Fibroblast of lung (primary cell): ENCODE results near the gene SHROOM4. TPM values are rescaled to one million over a fixed set of nuclear protein-coding genes. Genes with fewer than 3 reads are reported as not detected.

Experiments used
- DNase-seq, 2 donors: peaks; one replicate each; pipeline versions ENCODE4 v3.0.0 to v3.0.0-alpha.2; 2010; ENCODE audit warnings: low read depth in 2 of 2
- H2AFZ ChIP-seq: 2 replicates; pipeline ENCODE4 v1.5.1; 2012; ENCODE audit warnings: low read length, control low read depth, inconsistent platforms
- H3K27ac ChIP-seq: 2 replicates; pipeline ENCODE4 v1.5.1; 2011; ENCODE audit warnings: low read length, control low read depth; ENCODE audit not compliant: insufficient read depth
- H3K27me3 ChIP-seq: 2 replicates; pipeline ENCODE4 v1.5.1; 2011; ENCODE audit warnings: mild to moderate bottlenecking, low read length; ENCODE audit not compliant: control insufficient read depth, insufficient read depth
- H3K36me3 ChIP-seq: 2 replicates; pipeline ENCODE4 v1.5.1; 2011; ENCODE audit warnings: low read length; ENCODE audit not compliant: control insufficient read depth, insufficient read depth
- H3K4me1 ChIP-seq: 2 replicates; pipeline ENCODE4 v1.5.1; 2011; ENCODE audit warnings: low read length; ENCODE audit not compliant: control insufficient read depth, insufficient read depth; ENCODE audit errors: extremely low read depth
- H3K4me2 ChIP-seq: 2 replicates; pipeline ENCODE4 v1.5.1; 2011; ENCODE audit warnings: low read length, control low read depth; ENCODE audit not compliant: insufficient read depth; ENCODE audit errors: extremely low read depth
- H3K4me3 ChIP-seq, 4 experiments: fragments of 200-600 bp in 1 of 4; sonication (generic) in 1 of 4; replicated peaks in 1 of 4; 2 replicates each; pipeline ENCODE4 v1.5.1; 2011 to 2016; ENCODE audit warnings: low read length in 4 of 4, low read depth in 3 of 4, mild to moderate bottlenecking in 3 of 4, control low read depth in 2 of 4, inconsistent platforms in 1 of 4, mixed read lengths in 1 of 4; ENCODE audit not compliant: insufficient read depth in 1 of 4; ENCODE audit errors: control extremely low read depth in 1 of 4
- H3K79me2 ChIP-seq: 2 replicates; pipeline ENCODE4 v1.5.1; 2012; ENCODE audit warnings: mild to moderate bottlenecking, low read length, inconsistent platforms; ENCODE audit not compliant: control insufficient read depth, insufficient read depth
- H3K9ac ChIP-seq: 2 replicates; pipeline ENCODE4 v1.5.1; 2011; ENCODE audit warnings: mild to moderate bottlenecking, low read length, control low read depth; ENCODE audit not compliant: insufficient read depth
- H3K9me3 ChIP-seq: 2 replicates; pipeline ENCODE4 v1.5.1; 2012; ENCODE audit warnings: low read depth, low read length; ENCODE audit not compliant: control insufficient read depth, insufficient read depth
- H4K20me1 ChIP-seq: 2 replicates; pipeline ENCODE4 v1.5.1; 2011; ENCODE audit warnings: low read length; ENCODE audit not compliant: control insufficient read depth, insufficient read depth; ENCODE audit errors: extremely low read depth
- EZH2 ChIP-seq: IDR thresholded peaks from 2 replicates; pipeline ENCODE4 v1.5.1; 2012; ENCODE audit warnings: low read length, control low read depth, mild to moderate bottlenecking; ENCODE audit errors: missing control alignments
- polyA plus RNA-seq, 2 donors: library from polyadenylated mRNA; depleted of rRNA in 1 of 2; stranded (reverse) in 1 of 2; unstranded in 1 of 2; fragments of >200 nt; gene quantifications; 2 replicates each; pipeline ENCODE4 v1.2.1, GENCODE V29; 2011 to 2012; ENCODE audit warnings: missing spikeins in 1 of 2
- total RNA-seq: library from RNA; depleted of rRNA; stranded (reverse); fragments of >200 nt; gene quantifications from 2 replicates; pipeline ENCODE4 v1.2.1, GENCODE V29; 2014
- TF ChIP-seq, protein P1 (sequence below), 2 donors: IDR thresholded peaks in 1 of 2; conservative IDR thresholded peaks in 1 of 2; 1 replicate in 1 of 2; 2 replicates in 1 of 2; pipeline ENCODE4 v1.5.1; 2011 to 2012; ENCODE audit warnings: low read length in 2 of 2, control low read depth in 1 of 2, inconsistent platforms in 1 of 2, low read depth in 1 of 2, mild to moderate bottlenecking in 1 of 2

SHROOM4 gene
- total and polyA plus RNA-seq, 2 donors (not counting 1 experiment from before 2014, with no cell fraction given): 0.45 to 0.50 TPM

DNA sequence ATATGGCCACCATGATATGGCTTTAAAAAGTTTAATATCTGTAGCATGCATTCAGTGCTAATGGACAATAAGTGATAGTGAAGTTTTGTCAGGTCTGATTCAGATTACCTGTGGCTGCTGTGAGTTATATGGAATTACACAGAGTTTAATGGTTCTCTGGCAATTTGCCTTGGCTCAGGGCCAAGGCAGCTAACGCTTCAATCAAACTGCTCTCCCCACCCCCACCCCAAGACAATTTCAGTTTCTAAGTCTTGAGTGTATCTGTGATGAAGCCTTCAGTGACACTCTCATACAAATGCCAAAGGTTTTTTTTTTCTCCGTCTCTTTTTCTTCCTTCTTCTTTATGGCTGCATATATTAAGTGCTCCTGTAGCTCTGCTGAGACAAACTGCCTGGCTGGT is 106.6 kb downstream of the SHROOM4 start:
- Histone ChIP-seq H3K4me1 (no peaks in the 10 kb centered on the region), H3K27me3 (no peaks in the 10 kb centered on the region), H3K4me2 (no peak overlapping the region), H4K20me1 (no peaks in the 10 kb centered on the region), H3K27ac (no peak overlapping the region), H2AFZ (no peak overlapping the region), H3K79me2 (no peaks in the 10 kb centered on the region), H3K9ac (no peak overlapping the region), H3K9me3 (no peaks in the 10 kb centered on the region), H3K36me3 (no peaks in the 10 kb centered on the region), H3K4me3 (no peak overlapping the region)
- DNase-seq: no peak
- no peak for TF ChIP-seq EZH2
- TF ChIP-seq, protein P1, sequence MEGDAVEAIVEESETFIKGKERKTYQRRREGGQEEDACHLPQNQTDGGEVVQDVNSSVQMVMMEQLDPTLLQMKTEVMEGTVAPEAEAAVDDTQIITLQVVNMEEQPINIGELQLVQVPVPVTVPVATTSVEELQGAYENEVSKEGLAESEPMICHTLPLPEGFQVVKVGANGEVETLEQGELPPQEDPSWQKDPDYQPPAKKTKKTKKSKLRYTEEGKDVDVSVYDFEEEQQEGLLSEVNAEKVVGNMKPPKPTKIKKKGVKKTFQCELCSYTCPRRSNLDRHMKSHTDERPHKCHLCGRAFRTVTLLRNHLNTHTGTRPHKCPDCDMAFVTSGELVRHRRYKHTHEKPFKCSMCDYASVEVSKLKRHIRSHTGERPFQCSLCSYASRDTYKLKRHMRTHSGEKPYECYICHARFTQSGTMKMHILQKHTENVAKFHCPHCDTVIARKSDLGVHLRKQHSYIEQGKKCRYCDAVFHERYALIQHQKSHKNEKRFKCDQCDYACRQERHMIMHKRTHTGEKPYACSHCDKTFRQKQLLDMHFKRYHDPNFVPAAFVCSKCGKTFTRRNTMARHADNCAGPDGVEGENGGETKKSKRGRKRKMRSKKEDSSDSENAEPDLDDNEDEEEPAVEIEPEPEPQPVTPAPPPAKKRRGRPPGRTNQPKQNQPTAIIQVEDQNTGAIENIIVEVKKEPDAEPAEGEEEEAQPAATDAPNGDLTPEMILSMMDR (conservative IDR thresholded peaks at IDR 0.05 in 1 of 2, IDR thresholded peaks at IDR 0.05 in 1 of 2; ENCODE audit: low read depth in 1 of 2, low read length in 2 of 2): no peak

DNA sequence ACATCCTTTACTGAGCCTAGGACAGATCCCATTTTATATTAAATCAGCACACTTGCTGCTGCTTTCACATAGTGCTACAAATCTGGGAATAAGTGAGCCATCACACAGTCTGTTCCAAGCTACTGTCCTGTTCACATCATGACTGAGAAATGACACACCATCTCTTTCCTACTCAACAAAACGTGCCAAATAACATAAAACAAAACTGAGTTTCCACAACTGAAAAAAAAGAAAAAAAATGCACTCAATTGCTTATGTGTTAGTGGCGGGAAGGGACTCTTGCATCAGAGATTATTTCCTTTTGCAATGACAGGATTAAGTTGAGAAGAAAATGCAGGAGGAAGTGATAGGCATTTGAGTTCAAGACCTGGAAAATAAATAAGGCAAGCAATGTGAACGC is 109.0 kb downstream of the SHROOM4 start:
- no peak overlapping the region for H3K4me2 ChIP-seq
- TF ChIP-seq, protein P1 (conservative IDR thresholded peaks at IDR 0.05 in 1 of 2, IDR thresholded peaks at IDR 0.05 in 1 of 2; ENCODE audit: low read depth in 1 of 2, low read length in 2 of 2): no peak
- no peak for TF ChIP-seq EZH2
- no peak overlapping the region for H3K9ac ChIP-seq
- H4K20me1 ChIP-seq: no peaks in the 10 kb centered on the region
- no peak overlapping the region for H3K4me3 ChIP-seq
- no peaks in the 10 kb centered on the region for H3K9me3 ChIP-seq
- H3K27me3 ChIP-seq: no peaks in the 10 kb centered on the region
- H3K79me2 ChIP-seq: no peaks in the 10 kb centered on the region
- H2AFZ ChIP-seq: no peak overlapping the region
- peak in 1 of 2 donors; percentile 0 for DNase-seq
- H3K36me3 ChIP-seq: no peaks in the 10 kb centered on the region
- no peaks in the 10 kb centered on the region for H3K4me1 ChIP-seq
- no peak overlapping the region for H3K27ac ChIP-seq

DNA sequence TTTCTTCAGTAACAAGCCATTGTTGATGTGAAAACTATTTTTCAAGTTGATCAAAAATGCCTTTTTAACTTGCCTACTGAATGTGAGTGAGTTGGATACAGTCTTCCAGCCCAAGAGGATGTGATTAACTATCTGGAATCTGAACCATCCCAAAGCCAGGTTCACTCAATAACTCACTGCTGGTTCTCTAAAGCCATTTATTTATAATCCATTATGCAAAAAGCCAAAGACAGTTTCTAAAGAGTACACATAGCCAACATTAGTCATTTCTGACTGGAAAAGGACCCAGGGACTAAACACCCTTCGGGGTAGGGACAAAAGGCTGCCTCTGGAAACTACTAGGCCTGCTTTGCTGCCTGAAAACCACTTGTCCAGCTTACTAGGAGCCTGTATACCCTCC is 109.6 kb downstream of the SHROOM4 start:
- Histone ChIP-seq H3K36me3 (no peaks in the 10 kb centered on the region), H3K79me2 (no peaks in the 10 kb centered on the region), H3K4me1 (no peaks in the 10 kb centered on the region), H3K27ac (no peak overlapping the region), H4K20me1 (no peaks in the 10 kb centered on the region), H3K9ac (no peak overlapping the region), H3K4me3 (no peak overlapping the region), H3K9me3 (no peaks in the 10 kb centered on the region), H3K4me2 (no peak overlapping the region), H3K27me3 (no peaks in the 10 kb centered on the region), H2AFZ (no peak overlapping the region)
- peak in 1 of 2 donors; percentile 65 for DNase-seq
- no peak for TF ChIP-seq EZH2
- TF ChIP-seq, protein P1 (conservative IDR thresholded peaks at IDR 0.05 in 1 of 2, IDR thresholded peaks at IDR 0.05 in 1 of 2; ENCODE audit: low read depth in 1 of 2, low read length in 2 of 2): no peak
